Transverse colon (tissue), 3 donors: ENCODE measurements around the gene FBXL15.

Experiments used
- EP300 ChIP-seq: sonication (generic); formaldehyde crosslinking; IDR thresholded peaks from one replicate; pipeline ENCODE4 v1.6.1; 2017; ENCODE audit warnings: antibody characterized with exemption, low read depth
- POLR2A ChIP-seq: fragments of 450-650 bp; IDR thresholded peaks from one replicate; pipeline ENCODE4 v1.6.1; 2016; ENCODE audit warnings: antibody characterized with exemption, mild to moderate bottlenecking, moderate library complexity
- TF ChIP-seq, protein P1 (sequence below), 5 experiments: fragments of 200-600 bp in 3 of 5; fragments of 450-650 bp in 2 of 5; sonication (generic) in 3 of 5; IDR thresholded peaks; 1 replicate in 2 of 5; 2 replicates in 3 of 5; pipeline ENCODE4 v1.5.1; 2016 to 2017; ENCODE audit warnings: antibody characterized with exemption in 5 of 5, inconsistent platforms in 3 of 5, mild to moderate bottlenecking in 2 of 5, moderate library complexity in 1 of 5

- TF ChIP-seq POLR2A, result no peak
- TF ChIP-seq, protein P1, sequence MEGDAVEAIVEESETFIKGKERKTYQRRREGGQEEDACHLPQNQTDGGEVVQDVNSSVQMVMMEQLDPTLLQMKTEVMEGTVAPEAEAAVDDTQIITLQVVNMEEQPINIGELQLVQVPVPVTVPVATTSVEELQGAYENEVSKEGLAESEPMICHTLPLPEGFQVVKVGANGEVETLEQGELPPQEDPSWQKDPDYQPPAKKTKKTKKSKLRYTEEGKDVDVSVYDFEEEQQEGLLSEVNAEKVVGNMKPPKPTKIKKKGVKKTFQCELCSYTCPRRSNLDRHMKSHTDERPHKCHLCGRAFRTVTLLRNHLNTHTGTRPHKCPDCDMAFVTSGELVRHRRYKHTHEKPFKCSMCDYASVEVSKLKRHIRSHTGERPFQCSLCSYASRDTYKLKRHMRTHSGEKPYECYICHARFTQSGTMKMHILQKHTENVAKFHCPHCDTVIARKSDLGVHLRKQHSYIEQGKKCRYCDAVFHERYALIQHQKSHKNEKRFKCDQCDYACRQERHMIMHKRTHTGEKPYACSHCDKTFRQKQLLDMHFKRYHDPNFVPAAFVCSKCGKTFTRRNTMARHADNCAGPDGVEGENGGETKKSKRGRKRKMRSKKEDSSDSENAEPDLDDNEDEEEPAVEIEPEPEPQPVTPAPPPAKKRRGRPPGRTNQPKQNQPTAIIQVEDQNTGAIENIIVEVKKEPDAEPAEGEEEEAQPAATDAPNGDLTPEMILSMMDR (IDR thresholded peaks at IDR 0.05), result no peak
- TF ChIP-seq EP300, result no peak
These were observed 7.5 kb upstream of the FBXL15 start for GRCh38 chr10:102413053-102413705.
